RPMI7951 (cell line): ENCODE measurements around the gene MRPL1. TPM values are rescaled to one million over a fixed set of nuclear protein-coding genes. Genes with fewer than 3 reads are reported as not detected.
"Not testable (repeated sequence)": the region's sequence is repeated elsewhere in the genome, so short reads cannot be mapped to it uniquely, and the experiment has no call there.

ENCODE experiments used
- DNase-seq: peaks from one replicate; pipeline ENCODE4 v3.0.0-alpha.2; 2012; ENCODE audit warnings: low read depth
- total RNA-seq: library from RNA; depleted of rRNA; stranded (reverse); fragments of >200 nt; shearing (Covaris generic); gene quantifications from 2 replicates; pipeline ENCODE4 v1.2.3, GENCODE V29; 2014; rRNA removed

The MRPL1 gene
- total RNA-seq, 1 experiment from 2014 or later, result 33.8 TPM

GRCh38 chr4:77982900-77983540 lies 120.4 kb downstream of the MRPL1 start:
- not testable (repeated sequence) for DNase-seq

GRCh38 chr4:77983612-77984311 lies 121.1 kb downstream of the MRPL1 start:
- DNase-seq, result not testable (repeated sequence)

GRCh38 chr4:77989968-77990367 lies 127.3 kb downstream of the MRPL1 start:
- no peak for DNase-seq

GRCh38 chr4:77990456-77990855 lies 127.8 kb downstream of the MRPL1 start:
- no peak for DNase-seq

- no peak for DNase-seq
Observed at GRCh38 chr4:77990904-77991358, 128.3 kb downstream of the MRPL1 start.

- DNase-seq, result no peak
Observed at GRCh38 chr4:77992581-77992980, 130.0 kb downstream of the MRPL1 start.

GRCh38 chr4:77994194-77994721 lies 131.6 kb downstream of the MRPL1 start:
- peak; percentile 42 for DNase-seq

- DNase-seq, result no peak
Observed at GRCh38 chr4:77996076-77996475, 133.4 kb downstream of the MRPL1 start.

- no peak for DNase-seq
Observed at GRCh38 chr4:78001531-78001930, 138.9 kb downstream of the MRPL1 start.

- no peak for DNase-seq
Observed at GRCh38 chr4:78002260-78002659, 139.6 kb downstream of the MRPL1 start.

Other genes with a start within 250 kb of the MRPL1 start
- gene CNOT6L, start 43.5 kb upstream of the MRPL1 start, total RNA-seq, result 7.6 and 8.4 TPM in 2 replicates
- gene FRAS1, start 194.5 kb downstream of the MRPL1 start, total RNA-seq, result under 0.01 and 0.10 TPM in 2 replicates